ENCODE data around the gene AKAP6. TPM values are rescaled to one million over a fixed set of nuclear protein-coding genes. Genes with fewer than 3 reads are reported as not detected.

The AKAP6 gene
- total RNA-seq, 4 donors from 2014 or later = 1.1 to 16.0 (median 6.0) TPM

DNA sequence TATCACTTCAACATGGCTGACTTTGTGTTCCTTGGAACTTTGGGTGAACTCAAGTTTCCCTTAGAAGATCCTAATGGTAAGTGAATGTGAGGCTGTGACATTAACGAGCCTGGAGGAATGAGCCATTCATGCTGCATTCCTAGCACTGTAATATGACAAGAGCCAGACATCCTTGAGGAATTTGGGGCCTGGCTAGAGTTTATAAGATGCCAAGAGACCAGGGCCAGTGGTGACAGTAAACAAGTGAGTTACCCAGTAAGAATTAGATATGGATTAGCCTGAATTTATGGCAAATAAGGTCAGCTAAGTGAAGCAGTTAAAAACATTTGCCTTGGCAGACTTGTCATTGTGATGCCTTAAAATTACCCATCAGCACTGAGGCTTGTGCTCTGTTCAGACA lies 232.4 kb downstream of the AKAP6 start:
- no peak for DNase-seq
- WGBS, 2 donors = 17 to 24% methylated on average over 1 of the region's 1 CpG
- Histone ChIP-seq H3K4me3 (no peak overlapping the region), H3K27ac (peak overlapping the region in 1 of 4 donors; percentile 2), H3K27me3 (no peaks in the 10 kb centered on the region), H3K9me3 (no peaks in the 10 kb centered on the region), H3K36me3 (no peaks in the 10 kb centered on the region), H3K4me1 (peaks cover 0 to 31% (median 20%) of the 10 kb centered on the region in 3 donors)
- intact Hi-C loops (cut with DNase I) = no loop called here
- TF ChIP-seq POLR2A (IDR thresholded peaks at IDR 0.05) (no peak), CTCF (IDR thresholded peaks at IDR 0.05) (no peak)

DNA sequence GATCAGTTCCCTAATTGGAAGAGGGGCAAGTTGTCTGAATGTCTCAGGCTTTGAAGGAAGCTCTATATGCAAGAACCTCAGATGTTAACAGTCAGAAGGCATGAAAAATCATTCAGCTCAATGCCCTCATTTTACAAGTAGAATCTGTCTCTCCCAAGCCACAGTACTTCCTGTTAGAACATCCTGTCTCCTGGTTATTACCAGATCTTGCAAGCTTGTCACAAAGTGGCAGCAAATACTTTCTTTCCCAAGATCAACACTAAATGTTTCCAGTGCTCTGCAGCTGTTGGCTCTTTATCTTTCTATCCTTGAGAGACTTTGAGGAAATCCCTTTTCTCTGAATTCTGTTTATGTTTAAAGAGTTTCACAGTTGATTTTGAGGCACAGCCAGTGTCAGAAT lies 235.5 kb downstream of the AKAP6 start:
- Histone ChIP-seq H3K36me3 (no peaks in the 10 kb centered on the region), H3K9me3 (no peaks in the 10 kb centered on the region), H3K4me3 (no peak overlapping the region), H3K27ac (peak overlapping the region in 3 of 4 donors; percentile 15 to 65 (median 36)), H3K27me3 (no peaks in the 10 kb centered on the region), H3K4me1 (peaks cover 0 to 34% (median 19%) of the 10 kb centered on the region in 3 donors)
- intact Hi-C loops (cut with DNase I) = no loop called here
- DNase-seq = no peak
- no peak for TF ChIP-seq CTCF (IDR thresholded peaks at IDR 0.05)
- TF ChIP-seq POLR2A (IDR thresholded peaks at IDR 0.05) = no peak

DNA sequence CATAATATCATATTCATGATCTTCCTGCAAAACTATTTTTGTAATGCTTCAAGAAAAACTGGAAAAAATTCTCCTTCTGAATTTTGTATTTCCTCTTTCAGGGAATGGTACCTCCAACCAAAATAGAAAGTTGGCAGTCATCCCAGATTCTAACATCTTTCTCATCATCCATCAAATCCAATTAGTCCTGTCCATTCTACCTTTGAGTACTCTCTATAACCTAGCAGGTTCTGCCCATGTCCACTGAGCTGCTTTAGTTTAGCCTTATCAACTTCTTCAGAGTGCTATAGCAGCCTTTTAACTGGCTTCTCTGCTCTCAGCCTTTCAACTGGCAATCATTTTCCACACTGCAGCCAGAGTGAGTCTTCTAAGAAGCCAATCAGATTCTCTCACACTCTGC lies 236.2 kb downstream of the AKAP6 start:
- no peak for DNase-seq
- H3K36me3 ChIP-seq = no peaks in the 10 kb centered on the region
- TF ChIP-seq CTCF (IDR thresholded peaks at IDR 0.05) (no peak), POLR2A (IDR thresholded peaks at IDR 0.05) (no peak)
- no peak overlapping the region for H3K4me3 ChIP-seq
- H3K4me1 ChIP-seq = peaks cover 0 to 27% (median 13%) of the 10 kb centered on the region in 3 donors
- intact Hi-C loops (cut with DNase I) = no loop called here
- no peaks in the 10 kb centered on the region for H3K27me3 ChIP-seq
- H3K9me3 ChIP-seq = no peaks in the 10 kb centered on the region
- peak overlapping the region in 1 of 4 donors; percentile 65 for H3K27ac ChIP-seq

DNA sequence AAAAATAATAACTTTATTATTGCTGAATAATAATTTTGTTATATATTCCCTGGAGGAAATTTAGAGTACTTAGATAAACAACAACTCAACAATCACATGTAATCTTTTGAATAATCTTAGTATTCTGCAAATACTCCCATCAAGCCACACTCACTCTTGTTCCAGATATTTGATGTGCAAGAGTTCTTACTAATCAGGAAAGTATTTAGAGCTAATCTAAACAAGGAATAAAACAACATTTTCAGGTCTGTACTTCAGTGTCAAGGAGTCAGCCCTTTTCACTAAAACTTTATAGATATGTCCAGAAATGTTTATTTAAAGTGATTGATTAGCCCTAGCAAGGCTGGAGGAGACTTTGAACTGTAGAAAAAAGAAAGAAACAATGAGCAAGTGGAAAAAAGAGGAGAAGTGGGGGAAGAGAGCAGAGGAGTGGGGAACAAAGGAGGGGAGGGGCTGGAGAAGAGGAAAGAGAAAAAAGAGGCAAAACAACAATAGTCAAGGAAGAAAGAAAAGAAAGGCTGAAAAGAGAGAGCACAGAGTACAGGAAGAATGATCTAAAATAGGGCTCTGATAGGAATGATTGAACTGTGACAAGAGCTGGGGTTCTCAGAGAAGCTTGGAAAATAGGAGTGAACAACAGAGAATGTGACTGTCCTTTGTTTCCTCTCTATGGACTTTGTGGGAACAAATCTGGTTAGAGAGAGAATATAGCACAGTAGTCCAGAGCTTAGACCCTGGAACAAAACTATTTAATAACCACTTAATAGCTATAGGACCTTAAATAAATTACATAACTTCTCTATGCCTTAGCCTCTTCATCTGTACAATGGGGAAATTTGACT lies 238.7 kb downstream of the AKAP6 start:
- Histone ChIP-seq H3K27ac (peak overlapping the region in 2 of 4 donors; percentile 30 to 38), H3K4me3 (no peak overlapping the region), H3K36me3 (no peaks in the 10 kb centered on the region), H3K9me3 (no peaks in the 10 kb centered on the region), H3K4me1 (peaks cover 0 to 24% (median 11%) of the 10 kb centered on the region in 3 donors), H3K27me3 (no peaks in the 10 kb centered on the region)
- TF ChIP-seq CTCF (IDR thresholded peaks at IDR 0.05) (no peak), POLR2A (IDR thresholded peaks at IDR 0.05) (no peak)
- intact Hi-C loops (cut with DNase I) = no loop called here
- DNase-seq = no peak

- Histone ChIP-seq H3K4me3 (no peak overlapping the region), H3K4me1 (peaks cover 0 to 13% (median 0%) of the 10 kb centered on the region in 3 donors), H3K27me3 (no peaks in the 10 kb centered on the region), H3K27ac (no peak overlapping the region), H3K36me3 (no peaks in the 10 kb centered on the region), H3K9me3 (no peaks in the 10 kb centered on the region)
- no peak for DNase-seq
- intact Hi-C loops (cut with DNase I) = no loop called here
- TF ChIP-seq POLR2A (IDR thresholded peaks at IDR 0.05) = no peak
- TF ChIP-seq CTCF (IDR thresholded peaks at IDR 0.05) = no peak
- WGBS, 2 donors = 72 to 83% methylated on average over 2 of the region's 2 CpGs
Observed at GRCh38 chr14:32571551-32571950, 242.5 kb downstream of the AKAP6 start.
